ENCODE measurements around the gene PLAC9.

DNA sequence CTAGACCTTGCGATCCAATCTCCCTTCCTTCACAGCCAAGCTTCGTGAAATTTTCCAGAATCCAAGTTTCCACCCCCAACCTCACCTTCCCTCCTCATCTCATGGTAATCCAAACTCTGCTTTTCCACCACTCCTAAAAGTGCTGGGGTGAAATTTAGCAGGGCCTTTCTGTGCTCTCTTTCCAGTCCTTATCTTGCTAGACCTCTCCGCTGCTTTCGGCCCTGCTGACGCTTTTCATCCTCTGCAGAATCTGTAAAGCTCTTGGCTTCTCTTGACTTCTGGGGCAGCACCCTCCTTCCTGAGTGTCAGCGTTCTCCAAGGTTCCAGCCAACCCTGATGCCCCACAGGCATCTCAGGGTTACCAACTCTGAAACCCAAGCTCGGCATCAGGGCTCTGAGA is 7.7 kb downstream of the PLAC9 start:
- TF ChIP-seq, protein P1, sequence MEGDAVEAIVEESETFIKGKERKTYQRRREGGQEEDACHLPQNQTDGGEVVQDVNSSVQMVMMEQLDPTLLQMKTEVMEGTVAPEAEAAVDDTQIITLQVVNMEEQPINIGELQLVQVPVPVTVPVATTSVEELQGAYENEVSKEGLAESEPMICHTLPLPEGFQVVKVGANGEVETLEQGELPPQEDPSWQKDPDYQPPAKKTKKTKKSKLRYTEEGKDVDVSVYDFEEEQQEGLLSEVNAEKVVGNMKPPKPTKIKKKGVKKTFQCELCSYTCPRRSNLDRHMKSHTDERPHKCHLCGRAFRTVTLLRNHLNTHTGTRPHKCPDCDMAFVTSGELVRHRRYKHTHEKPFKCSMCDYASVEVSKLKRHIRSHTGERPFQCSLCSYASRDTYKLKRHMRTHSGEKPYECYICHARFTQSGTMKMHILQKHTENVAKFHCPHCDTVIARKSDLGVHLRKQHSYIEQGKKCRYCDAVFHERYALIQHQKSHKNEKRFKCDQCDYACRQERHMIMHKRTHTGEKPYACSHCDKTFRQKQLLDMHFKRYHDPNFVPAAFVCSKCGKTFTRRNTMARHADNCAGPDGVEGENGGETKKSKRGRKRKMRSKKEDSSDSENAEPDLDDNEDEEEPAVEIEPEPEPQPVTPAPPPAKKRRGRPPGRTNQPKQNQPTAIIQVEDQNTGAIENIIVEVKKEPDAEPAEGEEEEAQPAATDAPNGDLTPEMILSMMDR (IDR thresholded peaks at IDR 0.05) = no peak
- TF ChIP-seq POLR2A (IDR thresholded peaks at IDR 0.05) = no peak

All from testis (tissue), 2 donors.